Mammary epithelial cell (primary cell): ENCODE data around the gene DAGLA.

Experiments
- CTCF ChIP-seq, 2 donors: IDR thresholded peaks in 1 of 2; conservative IDR thresholded peaks in 1 of 2; 2 replicates each; pipeline ENCODE4 v1.5.1; 2011 to 2012; ENCODE audit warnings: inconsistent platforms in 2 of 2, low read length in 2 of 2, mild to moderate bottlenecking in 2 of 2, control low read depth in 1 of 2, low read depth in 1 of 2; ENCODE audit not compliant: insufficient read depth in 1 of 2; ENCODE audit errors: extremely low read depth in 1 of 2
- EZH2 ChIP-seq: IDR thresholded peaks from 2 replicates; pipeline ENCODE4 v1.6.1; 2012; ENCODE audit warnings: low read length, inconsistent platforms, borderline replicate concordance

GRCh38 chr11:61683961-61684869, 4.0 kb downstream of the DAGLA start:
- TF ChIP-seq CTCF (conservative IDR thresholded peaks at IDR 0.05 in 1 of 2, IDR thresholded peaks at IDR 0.05 in 1 of 2; ENCODE audit: extremely low read depth in 1 of 2, insufficient read depth in 1 of 2, low read depth in 1 of 2, low read length in 2 of 2) = no peak
- TF ChIP-seq EZH2 = no peak
